K562 (cell line): ENCODE measurements around the gene BDH1.

Experiments
- CCAR2 ChIP-seq: fragments of 200-400 bp; formaldehyde crosslinking; IDR thresholded peaks from 2 replicates; pipeline ENCODE4 v1.6.1; 2017; ENCODE audit warnings: mild to moderate bottlenecking, low read depth, low read length
- EP300 ChIP-seq: IDR thresholded peaks from 2 replicates; pipeline ENCODE4 v1.6.1; 2012; ENCODE audit warnings: low read length, improper control_type of control experiment
- EZH2 ChIP-seq: IDR thresholded peaks from 2 replicates; pipeline ENCODE4 v1.6.1; 2012; ENCODE audit warnings: low read depth, mild to moderate bottlenecking, inconsistent platforms, low read length, borderline replicate concordance
- MYC ChIP-seq, 2 experiments: fragments of 250-450 bp in 1 of 2; sonication (Bioruptor Pico) in 1 of 2; IDR thresholded peaks; 2 replicates each; pipeline versions ENCODE4 v1.5.1 to v1.6.1; 2012 to 2021; ENCODE audit warnings: low read depth in 2 of 2, borderline replicate concordance in 1 of 2, improper control_type of control experiment in 1 of 2, low read length in 1 of 2, mild to moderate bottlenecking in 1 of 2, moderate library complexity in 1 of 2
- POLR2A ChIP-seq: fragments of 450-650 bp; conservative IDR thresholded peaks from 2 replicates; pipeline ENCODE4 v1.6.1; 2016
- RAD51 ChIP-seq: fragments of 450-650 bp; IDR thresholded peaks from 2 replicates; pipeline ENCODE4 v1.7.1; 2016; ENCODE audit warnings: low read depth, mild to moderate bottlenecking, borderline replicate concordance
- ZNF354B ChIP-seq: fragments of 250-450 bp; sonication (Bioruptor Pico); IDR thresholded peaks from 2 replicates; pipeline ENCODE4 v1.4.0; 2020
- TF ChIP-seq, protein P1 (sequence below): sonication (generic); formaldehyde crosslinking; IDR thresholded peaks from 2 replicates; pipeline ENCODE4 v1.9.0; 2022; ENCODE audit warnings: mild to moderate bottlenecking, missing genetic modification reagents
- TF ChIP-seq, protein P2 (sequence below), 3 experiments: IDR thresholded peaks in 2 of 3; conservative IDR thresholded peaks in 1 of 3; 2 replicates each; pipeline ENCODE4 v1.5.1; 2011 to 2012; ENCODE audit warnings: low read length in 3 of 3, mild to moderate bottlenecking in 3 of 3, control low read depth in 2 of 3, improper control_type of control experiment in 1 of 3, inconsistent platforms in 1 of 3, low read depth in 1 of 3, mixed read lengths in 1 of 3, moderate library complexity in 1 of 3; ENCODE audit not compliant: insufficient read depth in 2 of 3
- TF ChIP-seq, protein P3 (sequence below): fragments of 150-350 bp; IDR thresholded peaks from 2 replicates; pipeline ENCODE4 v1.6.1; 2014; ENCODE audit warnings: low read depth, mild to moderate bottlenecking, low read length, borderline replicate concordance

DNA sequence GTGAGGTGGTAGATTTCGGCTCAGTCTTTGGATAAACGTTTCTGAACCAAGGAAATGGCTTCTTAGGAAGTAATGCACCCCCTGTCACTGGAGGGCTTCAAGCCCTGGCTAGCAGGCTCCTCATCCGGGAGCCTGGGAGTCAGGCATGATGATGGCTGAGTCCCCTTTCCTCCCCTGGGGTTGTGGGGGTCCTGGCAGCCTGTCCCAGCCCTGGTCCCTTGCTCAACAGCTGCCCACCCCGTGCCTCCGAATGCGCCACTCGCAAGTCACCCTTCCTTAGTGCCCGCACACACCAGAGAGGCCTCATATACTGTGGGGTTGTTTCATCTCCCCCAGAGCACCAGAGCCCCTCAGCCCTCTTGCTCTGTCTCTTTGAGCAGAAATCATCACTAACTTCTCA is 48.2 kb downstream of the BDH1 start:
- no peak for TF ChIP-seq EZH2
- TF ChIP-seq, protein P1, sequence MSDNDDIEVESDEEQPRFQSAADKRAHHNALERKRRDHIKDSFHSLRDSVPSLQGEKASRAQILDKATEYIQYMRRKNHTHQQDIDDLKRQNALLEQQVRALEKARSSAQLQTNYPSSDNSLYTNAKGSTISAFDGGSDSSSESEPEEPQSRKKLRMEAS (CRISPR knock-in tag), result no peak
- TF ChIP-seq, protein P2, sequence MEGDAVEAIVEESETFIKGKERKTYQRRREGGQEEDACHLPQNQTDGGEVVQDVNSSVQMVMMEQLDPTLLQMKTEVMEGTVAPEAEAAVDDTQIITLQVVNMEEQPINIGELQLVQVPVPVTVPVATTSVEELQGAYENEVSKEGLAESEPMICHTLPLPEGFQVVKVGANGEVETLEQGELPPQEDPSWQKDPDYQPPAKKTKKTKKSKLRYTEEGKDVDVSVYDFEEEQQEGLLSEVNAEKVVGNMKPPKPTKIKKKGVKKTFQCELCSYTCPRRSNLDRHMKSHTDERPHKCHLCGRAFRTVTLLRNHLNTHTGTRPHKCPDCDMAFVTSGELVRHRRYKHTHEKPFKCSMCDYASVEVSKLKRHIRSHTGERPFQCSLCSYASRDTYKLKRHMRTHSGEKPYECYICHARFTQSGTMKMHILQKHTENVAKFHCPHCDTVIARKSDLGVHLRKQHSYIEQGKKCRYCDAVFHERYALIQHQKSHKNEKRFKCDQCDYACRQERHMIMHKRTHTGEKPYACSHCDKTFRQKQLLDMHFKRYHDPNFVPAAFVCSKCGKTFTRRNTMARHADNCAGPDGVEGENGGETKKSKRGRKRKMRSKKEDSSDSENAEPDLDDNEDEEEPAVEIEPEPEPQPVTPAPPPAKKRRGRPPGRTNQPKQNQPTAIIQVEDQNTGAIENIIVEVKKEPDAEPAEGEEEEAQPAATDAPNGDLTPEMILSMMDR (IDR thresholded peaks at IDR 0.05 in 2 of 3, conservative IDR thresholded peaks at IDR 0.05 in 1 of 3; ENCODE audit: insufficient read depth in 2 of 3, low read depth in 1 of 3, low read length in 3 of 3), result no peak
- no peak for TF ChIP-seq CCAR2
- TF ChIP-seq MYC (IDR thresholded peaks at IDR 0.05; ENCODE audit: low read depth, low read length), result no peak
- no peak for TF ChIP-seq MYC (CRISPR knock-in tag; IDR thresholded peaks at IDR 0.05; ENCODE audit: borderline replicate concordance, low read depth)
- TF ChIP-seq RAD51, result no peak
- TF ChIP-seq ZNF354B, result no peak
- TF ChIP-seq, protein P3, sequence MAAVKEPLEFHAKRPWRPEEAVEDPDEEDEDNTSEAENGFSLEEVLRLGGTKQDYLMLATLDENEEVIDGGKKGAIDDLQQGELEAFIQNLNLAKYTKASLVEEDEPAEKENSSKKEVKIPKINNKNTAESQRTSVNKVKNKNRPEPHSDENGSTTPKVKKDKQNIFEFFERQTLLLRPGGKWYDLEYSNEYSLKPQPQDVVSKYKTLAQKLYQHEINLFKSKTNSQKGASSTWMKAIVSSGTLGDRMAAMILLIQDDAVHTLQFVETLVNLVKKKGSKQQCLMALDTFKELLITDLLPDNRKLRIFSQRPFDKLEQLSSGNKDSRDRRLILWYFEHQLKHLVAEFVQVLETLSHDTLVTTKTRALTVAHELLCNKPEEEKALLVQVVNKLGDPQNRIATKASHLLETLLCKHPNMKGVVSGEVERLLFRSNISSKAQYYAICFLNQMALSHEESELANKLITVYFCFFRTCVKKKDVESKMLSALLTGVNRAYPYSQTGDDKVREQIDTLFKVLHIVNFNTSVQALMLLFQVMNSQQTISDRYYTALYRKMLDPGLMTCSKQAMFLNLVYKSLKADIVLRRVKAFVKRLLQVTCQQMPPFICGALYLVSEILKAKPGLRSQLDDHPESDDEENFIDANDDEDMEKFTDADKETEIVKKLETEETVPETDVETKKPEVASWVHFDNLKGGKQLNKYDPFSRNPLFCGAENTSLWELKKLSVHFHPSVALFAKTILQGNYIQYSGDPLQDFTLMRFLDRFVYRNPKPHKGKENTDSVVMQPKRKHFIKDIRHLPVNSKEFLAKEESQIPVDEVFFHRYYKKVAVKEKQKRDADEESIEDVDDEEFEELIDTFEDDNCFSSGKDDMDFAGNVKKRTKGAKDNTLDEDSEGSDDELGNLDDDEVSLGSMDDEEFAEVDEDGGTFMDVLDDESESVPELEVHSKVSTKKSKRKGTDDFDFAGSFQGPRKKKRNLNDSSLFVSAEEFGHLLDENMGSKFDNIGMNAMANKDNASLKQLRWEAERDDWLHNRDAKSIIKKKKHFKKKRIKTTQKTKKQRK, result no peak
- TF ChIP-seq POLR2A, result no peak
- no peak for TF ChIP-seq EP300
